Endothelial cell of umbilical vein (primary cell): ENCODE results near the gene UST.

Experiments used
- CTCF ChIP-seq, 2 donors: IDR thresholded peaks; 1 replicate in 1 of 2; 2 replicates in 1 of 2; pipeline ENCODE4 v1.5.1; 2011; ENCODE audit warnings: low read length in 2 of 2, mild to moderate bottlenecking in 2 of 2, moderate library complexity in 2 of 2, control low read depth in 1 of 2, inconsistent platforms in 1 of 2, low read depth in 1 of 2; ENCODE audit not compliant: insufficient read depth in 1 of 2; ENCODE audit errors: extremely low read depth in 1 of 2
- EZH2 ChIP-seq: IDR thresholded peaks from 2 replicates; pipeline ENCODE4 v1.6.1; 2012; ENCODE audit warnings: borderline replicate concordance, low read depth, mild to moderate bottlenecking, moderate library complexity, low read length, inconsistent platforms; ENCODE audit not compliant: severe bottlenecking
- FOS ChIP-seq: IDR thresholded peaks from 2 replicates; pipeline ENCODE4 v1.6.1; 2011; ENCODE audit warnings: mild to moderate bottlenecking, low read length, moderate library complexity, borderline replicate concordance; ENCODE audit not compliant: insufficient read depth
- GATA2 ChIP-seq: IDR thresholded peaks from 2 replicates; pipeline ENCODE4 v1.7.0; 2011; ENCODE audit warnings: low read depth, mild to moderate bottlenecking, moderate library complexity, mixed read lengths, low read length; ENCODE audit not compliant: insufficient read length, insufficient read depth
- JUN ChIP-seq: IDR thresholded peaks from 2 replicates; pipeline ENCODE4 v1.6.1; 2011; ENCODE audit warnings: borderline replicate concordance, low read depth; ENCODE audit not compliant: insufficient read length, insufficient read depth
- MAX ChIP-seq: IDR thresholded peaks from 2 replicates; pipeline ENCODE4 v1.6.1; 2011; ENCODE audit not compliant: insufficient read depth, insufficient read length
- MYC ChIP-seq: IDR thresholded peaks from one replicate; pipeline ENCODE4 v1.6.1; 2011; ENCODE audit warnings: mild to moderate bottlenecking, low read depth, low read length
- POLR2A ChIP-seq: IDR thresholded peaks from 2 replicates; pipeline ENCODE4 v1.6.1; 2012; ENCODE audit warnings: low read depth, mild to moderate bottlenecking, control low read depth, low read length
- POLR2AphosphoS5 ChIP-seq: IDR thresholded peaks from 2 replicates; pipeline ENCODE4 v1.6.1; 2012; ENCODE audit warnings: low read depth, mild to moderate bottlenecking, control low read depth, low read length, moderate library complexity; ENCODE audit not compliant: insufficient read depth

DNA sequence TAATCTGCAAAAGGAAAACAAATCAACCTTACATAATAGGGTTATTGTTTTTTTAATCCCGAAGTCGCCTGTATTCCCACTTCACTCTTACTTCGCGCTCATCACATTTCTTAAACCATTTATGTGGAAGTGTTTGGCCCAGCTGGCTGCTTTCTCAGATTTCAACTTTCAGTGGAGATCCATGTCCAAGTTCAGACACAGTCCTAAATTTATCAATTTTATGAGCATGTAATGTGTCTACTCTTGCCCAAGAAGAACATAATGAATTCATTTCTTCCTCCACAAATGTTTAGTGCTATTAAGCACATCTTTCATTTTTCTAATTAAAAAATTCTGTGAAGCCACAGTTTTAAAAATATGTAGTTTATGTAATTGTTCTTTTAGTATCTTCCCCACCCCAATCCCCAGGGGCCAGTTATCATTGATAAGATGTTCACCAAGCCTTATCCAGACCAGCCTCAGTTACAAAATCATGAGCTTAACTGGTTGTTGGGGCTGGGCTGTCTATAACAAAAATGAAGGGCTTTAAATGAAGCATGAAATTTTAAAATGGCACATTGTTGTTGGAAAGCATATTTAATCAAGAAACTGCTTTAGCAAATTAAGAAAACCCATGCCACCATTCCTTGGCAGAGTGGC is 151.7 kb downstream of the UST start:
- no peak for TF ChIP-seq EZH2
- no peak for TF ChIP-seq CTCF (IDR thresholded peaks at IDR 0.05; ENCODE audit: extremely low read depth in 1 of 2, insufficient read depth in 1 of 2, low read depth in 1 of 2, low read length in 2 of 2)
- TF ChIP-seq POLR2A, result no peak
- no peak for TF ChIP-seq MAX
- no peak for TF ChIP-seq JUN
- no peak for TF ChIP-seq POLR2AphosphoS5
- TF ChIP-seq MYC, result no peak
- TF ChIP-seq GATA2, result no peak
- no peak for TF ChIP-seq FOS
